ENCODE results near the gene MPIG6B.

The MPIG6B gene

DNA sequence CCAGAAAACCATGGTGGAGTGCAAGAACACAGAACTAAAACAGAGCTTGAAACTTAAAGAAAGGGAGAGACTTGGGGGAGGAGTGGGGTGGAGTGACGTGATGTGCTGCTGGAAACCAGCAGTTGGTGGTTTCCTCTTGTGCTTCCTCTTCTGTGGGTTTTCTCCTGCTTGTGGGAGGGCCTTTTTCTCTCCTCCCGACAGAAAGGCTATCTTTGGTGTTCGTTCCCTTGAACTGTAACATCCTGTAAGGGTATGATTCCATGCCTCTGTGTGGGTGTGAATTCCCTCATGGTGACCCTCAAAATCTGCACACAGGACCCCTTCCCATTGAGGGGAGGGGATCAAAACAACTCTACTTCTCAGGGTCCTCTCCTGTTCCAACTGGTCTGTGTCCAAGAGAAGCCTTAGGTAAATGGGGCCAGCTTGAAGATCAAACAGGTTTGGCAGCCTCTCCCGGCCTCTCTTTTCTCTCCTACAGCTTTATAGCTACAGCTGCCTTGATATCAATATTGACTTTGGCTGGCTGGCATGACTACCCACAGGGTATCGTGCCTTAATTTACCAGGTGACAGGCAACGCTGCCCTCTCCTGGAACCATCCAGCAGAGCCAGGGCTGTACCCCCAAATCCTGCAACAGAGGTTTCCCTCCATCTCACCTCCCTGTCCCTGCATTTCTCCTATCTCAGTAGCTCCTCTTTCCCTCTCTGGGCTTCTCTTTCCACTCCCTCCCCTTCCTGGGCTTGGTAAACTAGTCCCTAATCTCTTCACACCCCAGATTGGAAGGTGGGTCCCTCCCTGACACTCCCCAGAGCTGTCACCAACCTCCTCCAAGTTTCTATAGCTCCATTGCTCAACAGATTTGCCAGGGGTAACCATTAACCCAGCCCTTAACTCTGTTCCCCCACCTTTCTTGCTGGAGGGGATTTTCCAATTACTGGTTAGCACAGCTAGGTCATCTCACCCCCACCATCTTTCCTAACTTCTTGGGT lies 15.1 kb downstream of the MPIG6B start (continued):
- TF ChIP-seq, protein P1, sequence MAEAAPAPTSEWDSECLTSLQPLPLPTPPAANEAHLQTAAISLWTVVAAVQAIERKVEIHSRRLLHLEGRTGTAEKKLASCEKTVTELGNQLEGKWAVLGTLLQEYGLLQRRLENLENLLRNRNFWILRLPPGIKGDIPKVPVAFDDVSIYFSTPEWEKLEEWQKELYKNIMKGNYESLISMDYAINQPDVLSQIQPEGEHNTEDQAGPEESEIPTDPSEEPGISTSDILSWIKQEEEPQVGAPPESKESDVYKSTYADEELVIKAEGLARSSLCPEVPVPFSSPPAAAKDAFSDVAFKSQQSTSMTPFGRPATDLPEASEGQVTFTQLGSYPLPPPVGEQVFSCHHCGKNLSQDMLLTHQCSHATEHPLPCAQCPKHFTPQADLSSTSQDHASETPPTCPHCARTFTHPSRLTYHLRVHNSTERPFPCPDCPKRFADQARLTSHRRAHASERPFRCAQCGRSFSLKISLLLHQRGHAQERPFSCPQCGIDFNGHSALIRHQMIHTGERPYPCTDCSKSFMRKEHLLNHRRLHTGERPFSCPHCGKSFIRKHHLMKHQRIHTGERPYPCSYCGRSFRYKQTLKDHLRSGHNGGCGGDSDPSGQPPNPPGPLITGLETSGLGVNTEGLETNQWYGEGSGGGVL (tag by site-specific recombination; IDR thresholded peaks at IDR 0.05): peak; percentile 94
- TF ChIP-seq ZSCAN16 (tag by site-specific recombination; IDR thresholded peaks at IDR 0.05) (no peak), GLI4 (tag by site-specific recombination; IDR thresholded peaks at IDR 0.05) (no peak), ZNF202 (tag by site-specific recombination; IDR thresholded peaks at IDR 0.05; ENCODE audit: borderline replicate concordance) (no peak), ZNF155 (tag by site-specific recombination; IDR thresholded peaks at IDR 0.05) (no peak), ZNF830 (tag by site-specific recombination; IDR thresholded peaks at IDR 0.05; ENCODE audit: low read depth) (no peak), ZNF223 (tag by site-specific recombination; IDR thresholded peaks at IDR 0.05) (no peak), ZNF791 (tag by site-specific recombination; IDR thresholded peaks at IDR 0.05) (no peak), ZNF701 (tag by site-specific recombination; IDR thresholded peaks at IDR 0.05) (no peak), ZNF596 (tag by site-specific recombination; IDR thresholded peaks at IDR 0.05) (no peak), SP3 (tag by site-specific recombination; IDR thresholded peaks at IDR 0.05) (no peak; the same call in 1 of the 2 replicates), ZNF391 (tag by site-specific recombination; IDR thresholded peaks at IDR 0.05; ENCODE audit: borderline replicate concordance, low read depth) (no peak), ZNF530 (tag by site-specific recombination; IDR thresholded peaks at IDR 0.05; ENCODE audit: low read depth) (no peak), TCF7L2 (IDR thresholded peaks at IDR 0.05; ENCODE audit: borderline replicate concordance, low read depth, low read length) (no peak), HOXD13 (CRISPR knock-in tag; IDR thresholded peaks at IDR 0.05; ENCODE audit: borderline replicate concordance) (no peak), ZBTB17 (tag by site-specific recombination; IDR thresholded peaks at IDR 0.05) (0 out of 2 replicates have a peak, but pooled peaks have one; percentile 31), ZNF514 (tag by site-specific recombination; IDR thresholded peaks at IDR 0.05) (no peak), ZNF76 (tag by site-specific recombination; IDR thresholded peaks at IDR 0.05; ENCODE audit: borderline replicate concordance, low read depth) (no peak), MZF1 (tag by site-specific recombination; IDR thresholded peaks at IDR 0.05; ENCODE audit: borderline replicate concordance) (peak; percentile 16; the same call in 1 of the 2 replicates), ZNF157 (tag by site-specific recombination; IDR thresholded peaks at IDR 0.05) (no peak), ZNF571 (tag by site-specific recombination; IDR thresholded peaks at IDR 0.05) (no peak), PRDM1 (tag by site-specific recombination; IDR thresholded peaks at IDR 0.05) (peak; percentile 85), ZBTB20 (tag by site-specific recombination; IDR thresholded peaks at IDR 0.05) (no peak), ZBTB21 (tag by site-specific recombination; IDR thresholded peaks at IDR 0.05) (peak; percentile 78), ZNF549 (tag by site-specific recombination; IDR thresholded peaks at IDR 0.05) (no peak), ZNF707 (tag by site-specific recombination; IDR thresholded peaks at IDR 0.05) (no peak), ZNF248 (tag by site-specific recombination; IDR thresholded peaks at IDR 0.05) (no peak), ZNF426 (tag by site-specific recombination; IDR thresholded peaks at IDR 0.05) (no peak), IKZF3 (tag by site-specific recombination; IDR thresholded peaks at IDR 0.05) (peak; percentile 66; the same call in 1 of the 2 replicates)
- TF ChIP-seq, protein P2, sequence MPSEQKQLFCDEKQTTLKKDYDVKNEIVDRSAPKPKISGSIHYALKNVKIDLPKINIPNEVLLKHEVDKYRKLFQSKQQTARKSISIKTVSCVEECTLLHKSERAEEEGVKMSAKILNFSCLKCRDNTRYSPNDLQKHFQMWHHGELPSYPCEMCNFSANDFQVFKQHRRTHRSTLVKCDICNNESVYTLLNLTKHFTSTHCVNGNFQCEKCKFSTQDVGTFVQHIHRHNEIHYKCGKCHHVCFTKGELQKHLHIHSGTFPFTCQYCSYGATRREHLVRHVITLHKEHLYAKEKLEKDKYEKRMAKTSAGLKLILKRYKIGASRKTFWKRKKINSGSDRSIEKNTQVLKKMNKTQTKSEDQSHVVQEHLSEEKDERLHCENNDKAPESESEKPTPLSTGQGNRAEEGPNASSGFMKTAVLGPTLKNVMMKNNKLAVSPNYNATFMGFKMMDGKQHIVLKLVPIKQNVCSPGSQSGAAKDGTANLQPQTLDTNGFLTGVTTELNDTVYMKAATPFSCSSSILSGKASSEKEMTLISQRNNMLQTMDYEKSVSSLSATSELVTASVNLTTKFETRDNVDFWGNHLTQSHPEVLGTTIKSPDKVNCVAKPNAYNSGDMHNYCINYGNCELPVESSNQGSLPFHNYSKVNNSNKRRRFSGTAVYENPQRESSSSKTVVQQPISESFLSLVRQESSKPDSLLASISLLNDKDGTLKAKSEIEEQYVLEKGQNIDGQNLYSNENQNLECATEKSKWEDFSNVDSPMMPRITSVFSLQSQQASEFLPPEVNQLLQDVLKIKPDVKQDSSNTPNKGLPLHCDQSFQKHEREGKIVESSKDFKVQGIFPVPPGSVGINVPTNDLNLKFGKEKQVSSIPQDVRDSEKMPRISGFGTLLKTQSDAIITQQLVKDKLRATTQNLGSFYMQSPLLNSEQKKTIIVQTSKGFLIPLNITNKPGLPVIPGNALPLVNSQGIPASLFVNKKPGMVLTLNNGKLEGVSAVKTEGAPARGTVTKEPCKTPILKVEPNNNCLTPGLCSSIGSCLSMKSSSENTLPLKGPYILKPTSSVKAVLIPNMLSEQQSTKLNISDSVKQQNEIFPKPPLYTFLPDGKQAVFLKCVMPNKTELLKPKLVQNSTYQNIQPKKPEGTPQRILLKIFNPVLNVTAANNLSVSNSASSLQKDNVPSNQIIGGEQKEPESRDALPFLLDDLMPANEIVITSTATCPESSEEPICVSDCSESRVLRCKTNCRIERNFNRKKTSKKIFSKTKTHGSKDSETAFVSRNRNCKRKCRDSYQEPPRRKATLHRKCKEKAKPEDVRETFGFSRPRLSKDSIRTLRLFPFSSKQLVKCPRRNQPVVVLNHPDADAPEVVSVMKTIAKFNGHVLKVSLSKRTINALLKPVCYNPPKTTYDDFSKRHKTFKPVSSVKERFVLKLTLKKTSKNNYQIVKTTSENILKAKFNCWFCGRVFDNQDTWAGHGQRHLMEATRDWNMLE (tag by site-specific recombination; conservative IDR thresholded peaks at IDR 0.05; ENCODE audit: low read depth): 0 out of 2 replicates have a peak, but pooled peaks have one; percentile 15
- TF ChIP-seq, protein P3, sequence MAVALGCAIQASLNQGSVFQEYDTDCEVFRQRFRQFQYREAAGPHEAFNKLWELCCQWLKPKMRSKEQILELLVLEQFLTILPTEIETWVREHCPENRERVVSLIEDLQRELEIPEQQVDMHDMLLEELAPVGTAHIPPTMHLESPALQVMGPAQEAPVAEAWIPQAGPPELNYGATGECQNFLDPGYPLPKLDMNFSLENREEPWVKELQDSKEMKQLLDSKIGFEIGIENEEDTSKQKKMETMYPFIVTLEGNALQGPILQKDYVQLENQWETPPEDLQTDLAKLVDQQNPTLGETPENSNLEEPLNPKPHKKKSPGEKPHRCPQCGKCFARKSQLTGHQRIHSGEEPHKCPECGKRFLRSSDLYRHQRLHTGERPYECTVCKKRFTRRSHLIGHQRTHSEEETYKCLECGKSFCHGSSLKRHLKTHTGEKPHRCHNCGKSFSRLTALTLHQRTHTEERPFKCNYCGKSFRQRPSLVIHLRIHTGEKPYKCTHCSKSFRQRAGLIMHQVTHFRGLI (tag by site-specific recombination; IDR thresholded peaks at IDR 0.05): no peak
- TF ChIP-seq, protein P4, sequence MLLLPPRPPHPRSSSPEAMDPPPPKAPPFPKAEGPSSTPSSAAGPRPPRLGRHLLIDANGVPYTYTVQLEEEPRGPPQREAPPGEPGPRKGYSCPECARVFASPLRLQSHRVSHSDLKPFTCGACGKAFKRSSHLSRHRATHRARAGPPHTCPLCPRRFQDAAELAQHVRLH (tag by site-specific recombination; IDR thresholded peaks at IDR 0.05): 0 out of 2 replicates have a peak, but pooled peaks have one; percentile 35
